Midbrain (tissue), 1 donor: ENCODE measurements around the gene ALPK1.
A peak's percentile ranks its signal among the peaks of the same experiment; 100 is the strongest.
"Not testable (repeated sequence)": the region's sequence is repeated elsewhere in the genome, so short reads cannot be mapped to it uniquely, and the experiment has no call there.

Experiments
- DNase-seq: peaks from one replicate; lab custom pipeline; 2025; lab: John Stamatoyannopoulos, UW

Gene ALPK1

GRCh38 chr4:112296949-112297880 is at the start of gene ALPK1:
TSS of gene ALPK1 (plus strand) at chr4:112297369.
- DNase-seq: peak; percentile 23

GRCh38 chr4:112251019-112251643 is 46.0 kb upstream of the ALPK1 start:
- no peak for DNase-seq

GRCh38 chr4:112252234-112252633 is 44.9 kb upstream of the ALPK1 start:
- no peak for DNase-seq

GRCh38 chr4:112253382-112254000 is 43.7 kb upstream of the ALPK1 start:
- no peak for DNase-seq

DNA sequence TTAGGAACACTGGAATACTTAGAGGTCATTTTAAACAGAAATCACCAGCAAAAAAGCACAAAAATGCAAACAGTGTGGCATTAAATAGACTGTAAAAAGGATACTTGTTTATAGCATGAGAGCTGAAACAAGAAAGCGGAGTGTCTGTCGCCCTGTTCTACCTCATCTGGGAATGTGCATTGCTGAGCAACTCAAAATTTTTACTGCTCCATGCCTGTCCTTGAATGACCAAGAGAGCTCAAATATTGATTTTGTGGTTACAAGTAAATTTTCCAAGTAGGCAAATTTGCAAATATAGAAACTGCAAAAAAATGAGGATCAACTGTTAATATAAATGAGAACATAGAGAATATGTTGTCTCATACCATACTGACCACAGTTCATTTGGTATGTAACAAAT is 40.1 kb upstream of the ALPK1 start:
- DNase-seq: no peak

- no peak for DNase-seq
Observed at GRCh38 chr4:112266823-112267222, 30.3 kb upstream of the ALPK1 start.

DNA sequence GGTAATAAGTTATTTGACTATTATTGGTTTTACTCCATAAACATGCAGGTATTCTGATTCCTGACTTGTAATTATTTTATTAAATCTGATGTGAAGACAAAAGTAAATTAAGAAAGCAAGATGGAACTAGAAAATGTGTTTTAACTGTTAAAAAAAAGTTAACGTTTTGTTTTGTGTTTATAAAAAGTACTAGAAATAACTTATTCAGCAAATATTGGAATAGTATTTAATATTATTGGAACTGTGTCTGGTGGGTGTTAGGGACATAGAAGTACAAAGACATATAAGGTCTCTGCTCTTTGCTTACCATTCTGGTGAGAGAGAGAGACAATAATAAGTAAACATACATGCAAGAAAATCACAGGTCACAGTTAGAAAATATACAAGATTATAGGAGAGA is 27.1 kb upstream of the ALPK1 start:
- DNase-seq: no peak

- DNase-seq: no peak
Observed at GRCh38 chr4:112270640-112271421, 26.3 kb upstream of the ALPK1 start.

GRCh38 chr4:112272292-112272691 is 24.9 kb upstream of the ALPK1 start:
- DNase-seq: no peak

GRCh38 chr4:112274959-112275358 is 22.2 kb upstream of the ALPK1 start:
- DNase-seq: no peak

GRCh38 chr4:112276113-112276512 is 21.1 kb upstream of the ALPK1 start:
- no peak for DNase-seq

DNA sequence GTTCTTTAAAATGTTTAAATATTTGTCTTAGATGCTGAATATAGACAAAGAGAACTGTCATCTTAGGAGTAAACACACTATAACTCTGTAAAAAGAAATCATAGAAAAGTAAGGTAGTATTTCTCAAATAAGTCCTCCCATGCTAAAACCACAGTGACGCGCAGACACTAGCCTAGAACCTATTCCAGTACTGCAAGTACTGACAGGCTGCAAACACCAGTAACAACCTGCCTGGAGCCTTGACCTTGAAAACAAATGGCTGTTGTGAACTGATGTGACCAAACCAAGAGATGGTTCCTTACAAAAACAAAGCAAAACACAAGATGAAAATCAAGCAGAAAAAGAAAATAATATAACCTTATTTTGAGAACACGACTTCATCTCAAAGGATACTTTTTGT is 19.9 kb upstream of the ALPK1 start:
- DNase-seq: no peak

DNA sequence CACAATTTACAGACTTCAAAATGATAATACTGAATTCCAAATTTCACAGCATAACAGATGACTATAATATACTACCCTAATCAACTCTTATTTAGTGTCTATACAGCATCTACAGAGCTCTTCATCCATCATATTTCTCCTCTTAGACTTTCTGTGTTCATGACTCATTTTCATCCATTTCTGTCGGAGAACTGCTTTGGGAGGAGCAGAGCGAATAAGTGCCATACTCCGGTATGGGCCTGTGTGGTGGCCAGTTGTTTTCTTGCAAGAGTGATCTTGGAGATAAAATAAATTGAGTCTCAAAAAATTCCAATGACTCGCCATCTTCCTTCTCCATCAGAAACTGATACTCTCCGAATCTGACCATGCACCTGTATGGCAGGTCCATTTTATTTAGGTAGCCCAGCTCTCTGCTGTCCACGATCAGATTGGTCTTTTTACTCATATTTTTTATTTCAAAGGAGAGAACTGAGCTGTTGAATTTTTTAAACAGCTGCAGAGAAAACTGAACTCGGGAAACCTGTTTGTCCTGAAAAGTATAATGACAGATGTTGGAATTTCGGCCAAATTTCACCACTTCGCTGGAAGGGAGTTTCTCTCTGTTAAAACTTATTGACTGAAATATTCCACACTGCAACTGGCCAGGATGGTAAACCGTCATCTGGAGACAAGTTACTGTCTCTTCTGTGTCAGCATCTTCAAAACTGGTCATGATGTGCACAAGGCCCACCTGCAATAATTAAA is 19.3 kb upstream of the ALPK1 start:
- no peak for DNase-seq

- DNase-seq: no peak
Observed at GRCh38 chr4:112279025-112279881, 17.9 kb upstream of the ALPK1 start.

- DNase-seq: no peak
Observed at GRCh38 chr4:112279882-112280315, 17.3 kb upstream of the ALPK1 start.

DNA sequence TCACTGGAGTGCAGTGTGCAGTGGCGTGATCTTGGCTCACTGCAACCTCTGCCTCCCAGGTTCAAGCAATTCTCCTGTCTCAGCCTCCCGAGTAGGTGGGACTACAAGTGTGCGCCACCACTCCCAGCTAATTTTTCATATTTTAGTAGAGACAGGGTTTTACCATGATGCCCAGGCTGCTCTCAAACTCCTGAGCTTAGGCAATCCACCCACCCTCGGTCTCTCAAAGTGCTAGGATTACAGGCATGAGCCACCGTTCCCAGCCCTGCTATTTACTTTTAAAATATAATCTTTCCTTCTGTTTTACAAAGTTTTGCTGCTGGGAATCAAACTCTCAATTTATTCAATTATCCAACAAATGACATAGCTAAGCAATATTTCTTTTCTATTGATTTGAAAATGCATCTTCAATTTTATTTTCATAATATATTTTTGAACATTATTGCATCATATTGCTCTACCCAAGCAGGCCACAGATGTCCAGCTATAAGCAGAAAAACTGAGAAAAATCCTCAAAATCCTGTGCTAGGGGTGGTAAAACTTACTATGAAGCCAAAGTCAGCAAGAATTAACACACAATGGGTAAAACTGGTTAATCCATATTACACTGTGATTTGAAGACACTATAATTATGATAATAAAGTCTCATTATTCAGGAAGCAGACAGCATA is 16.6 kb upstream of the ALPK1 start:
- DNase-seq: no peak

- DNase-seq: not testable (repeated sequence)
Observed at GRCh38 chr4:112281895-112282398, 15.2 kb upstream of the ALPK1 start.

DNA sequence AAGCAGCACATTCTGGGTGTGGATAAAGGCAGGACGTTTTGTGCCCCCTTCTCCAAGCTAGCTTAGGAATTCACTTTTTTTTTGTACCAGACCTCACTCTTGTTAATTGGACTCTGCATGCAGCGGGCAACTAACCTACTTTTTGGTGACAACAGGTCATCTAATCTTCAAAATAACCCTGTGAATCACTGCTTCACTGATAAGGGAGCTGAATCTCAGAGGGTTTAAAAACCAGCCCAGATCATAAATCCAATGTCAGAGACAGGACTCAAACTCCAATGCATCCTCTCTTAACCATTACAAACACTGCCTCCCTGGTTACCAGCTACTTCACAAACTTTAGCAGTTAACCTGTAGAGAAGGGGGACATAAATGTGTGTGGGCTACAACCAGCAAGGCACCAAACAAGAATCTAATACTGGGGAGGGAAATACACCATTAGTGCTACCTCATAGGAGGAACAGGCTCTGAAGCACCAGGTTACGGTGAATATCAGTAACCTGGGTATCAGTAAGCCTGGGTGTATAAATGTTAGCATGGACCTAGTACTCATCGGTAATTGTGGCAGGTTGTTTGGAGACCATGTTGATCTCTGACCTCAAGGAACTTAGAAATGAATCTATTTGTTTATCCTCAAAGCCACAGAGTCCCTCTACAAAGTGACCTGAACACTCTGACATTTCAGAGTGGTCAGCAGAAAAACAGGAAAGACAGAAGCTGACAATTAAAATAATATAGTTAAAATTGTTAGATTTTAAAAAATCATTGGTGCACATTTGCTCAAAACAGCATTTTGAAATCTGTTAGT is 14.1 kb upstream of the ALPK1 start:
- DNase-seq: no peak

DNA sequence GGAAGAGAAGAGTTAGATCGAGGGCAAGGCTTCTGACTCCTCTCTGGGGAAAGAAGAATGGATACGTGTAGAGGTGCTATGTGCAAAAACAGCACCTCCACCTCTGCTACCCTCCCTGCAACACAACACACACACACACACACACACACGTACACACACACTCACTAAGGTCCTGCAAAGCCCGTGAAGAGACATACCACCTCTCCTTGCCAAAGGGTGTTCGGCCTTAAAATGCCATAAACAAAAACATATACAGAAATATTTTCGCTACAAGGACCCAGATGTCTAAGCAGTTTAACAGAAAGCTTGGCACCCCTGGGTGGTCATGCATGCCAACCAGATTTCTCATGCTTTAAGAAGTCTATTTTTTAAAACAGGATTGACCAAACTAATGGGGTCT is 13.0 kb upstream of the ALPK1 start:
- no peak for DNase-seq
